IPS-18a (cell line): ENCODE measurements around the gene FRYL.

Source experiments
- H3K27ac ChIP-seq: one replicate; pipeline ENCODE4 v1.5.1; 2013; ENCODE audit warnings: low read length
- H3K27me3 ChIP-seq: one replicate; pipeline ENCODE4 v1.6.1; 2013; ENCODE audit warnings: mild to moderate bottlenecking, low read length; ENCODE audit not compliant: control insufficient read depth, insufficient read depth
- H3K36me3 ChIP-seq: one replicate; pipeline ENCODE4 v1.6.1; 2013; ENCODE audit warnings: low read depth, low read length; ENCODE audit not compliant: control insufficient read depth
- H3K4me1 ChIP-seq: one replicate; pipeline ENCODE4 v1.6.1; 2013; ENCODE audit warnings: low read depth, low read length; ENCODE audit not compliant: control insufficient read depth
- H3K4me3 ChIP-seq: one replicate; pipeline ENCODE4 v1.5.1; 2013; ENCODE audit warnings: low read length
- H3K9ac ChIP-seq: one replicate; pipeline ENCODE4 v1.6.1; 2013; ENCODE audit warnings: mild to moderate bottlenecking, low read length, moderate library complexity
- H3K9me3 ChIP-seq: one replicate; pipeline ENCODE4 v1.6.1; 2013; ENCODE audit warnings: low read depth, low read length; ENCODE audit not compliant: control insufficient read depth

The FRYL gene

DNA sequence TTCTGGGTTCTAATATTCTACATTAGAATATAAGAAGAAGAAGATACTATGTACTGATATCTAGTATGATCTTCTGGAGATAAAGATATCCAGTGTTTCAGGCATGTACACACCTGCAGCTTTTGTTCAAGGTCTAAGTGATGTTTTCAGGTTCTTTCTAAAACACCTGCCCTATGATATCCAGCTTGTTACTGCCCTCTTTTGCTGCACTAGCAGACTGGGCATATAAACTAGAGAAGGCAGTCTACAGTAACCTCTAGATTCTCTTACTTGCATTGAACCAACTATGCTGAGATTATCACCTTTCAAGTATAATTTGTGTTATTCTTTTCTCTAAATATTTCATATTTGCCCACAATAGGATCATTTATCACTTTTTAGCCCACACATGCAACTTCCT is 1.9 kb upstream of the FRYL start:
- H3K9me3 ChIP-seq: no peaks in the 10 kb centered on the region
- H3K36me3 ChIP-seq: no peaks in the 10 kb centered on the region
- no peak overlapping the region for H3K9ac ChIP-seq
- no peak overlapping the region for H3K4me3 ChIP-seq
- no peaks in the 10 kb centered on the region for H3K27me3 ChIP-seq
- H3K4me1 ChIP-seq: peaks cover 16% of the 10 kb centered on the region
- no peak overlapping the region for H3K27ac ChIP-seq

DNA sequence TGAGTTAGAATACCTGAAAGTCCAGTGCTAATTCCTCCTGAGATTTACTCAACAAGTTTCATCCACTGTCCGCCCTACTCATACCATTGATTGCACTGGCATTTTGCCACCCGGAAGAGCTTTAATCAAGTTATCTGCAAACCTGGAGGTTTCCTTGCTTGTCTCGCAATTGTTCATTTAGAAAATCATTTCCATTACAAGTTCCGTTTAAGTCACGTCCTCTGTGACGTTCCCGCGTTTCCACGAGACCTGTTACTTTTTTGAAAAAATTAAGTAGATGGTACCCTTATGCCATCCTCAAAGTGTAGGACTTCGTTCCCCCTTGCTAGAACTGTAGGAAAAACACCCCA is 761 bp upstream of the FRYL start:
- peak overlapping the region; percentile 83 for H3K4me3 ChIP-seq
- peaks cover 23% of the 10 kb centered on the region for H3K4me1 ChIP-seq
- H3K27me3 ChIP-seq: no peaks in the 10 kb centered on the region
- H3K9me3 ChIP-seq: no peaks in the 10 kb centered on the region
- peak overlapping the region; percentile 56 for H3K9ac ChIP-seq
- peak overlapping the region; percentile 11 for H3K27ac ChIP-seq
- no peaks in the 10 kb centered on the region for H3K36me3 ChIP-seq

DNA sequence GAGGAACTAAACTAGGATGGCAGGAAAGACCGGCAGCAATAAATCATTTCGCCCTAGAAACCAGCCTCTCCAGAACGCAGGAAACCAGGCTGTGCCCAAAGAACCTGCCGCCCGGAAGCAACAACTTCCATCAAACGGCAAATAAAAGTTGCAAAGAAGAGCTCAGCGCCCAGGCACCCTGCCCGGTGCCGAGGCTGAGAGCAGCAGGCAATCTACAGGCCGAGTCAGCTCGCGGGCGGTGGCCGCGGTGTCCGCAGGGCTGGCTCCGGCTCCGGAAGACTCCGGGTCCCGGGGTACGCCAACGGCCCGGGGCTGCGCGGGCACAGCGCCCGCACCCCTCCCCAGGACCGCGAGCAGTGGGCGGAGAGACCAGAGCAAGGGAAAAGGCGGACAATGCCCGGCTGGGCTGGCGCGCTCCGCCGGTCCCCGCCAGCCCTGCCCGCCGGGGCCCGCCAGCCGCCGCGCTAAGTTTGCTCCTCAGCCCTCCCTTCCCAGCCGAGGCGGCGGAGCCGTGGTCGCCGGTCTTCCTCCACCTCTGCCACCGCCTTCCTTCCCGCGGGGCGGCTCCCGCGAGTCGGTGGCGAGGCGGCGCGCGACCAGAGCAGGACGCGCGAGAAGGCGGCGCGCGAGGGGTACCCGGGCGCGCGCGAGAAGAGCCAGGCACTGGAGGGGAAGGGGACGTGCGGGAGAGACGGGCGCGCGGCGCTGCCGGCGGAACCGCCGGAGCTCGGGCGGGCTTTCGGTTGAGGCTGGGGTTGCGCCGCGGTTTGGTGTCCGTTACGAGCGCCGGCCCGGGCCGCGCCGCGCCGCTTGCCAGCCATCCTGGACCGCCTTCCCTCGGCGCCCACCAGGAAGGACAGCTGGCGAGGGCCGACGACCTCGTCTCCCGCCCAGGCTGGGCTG is 733 bp downstream of the FRYL start:
- no peaks in the 10 kb centered on the region for H3K9me3 ChIP-seq
- peak overlapping the region; percentile 83 for H3K4me3 ChIP-seq
- H3K4me1 ChIP-seq: peaks cover 24% of the 10 kb centered on the region
- H3K27ac ChIP-seq: no peak overlapping the region
- H3K36me3 ChIP-seq: no peaks in the 10 kb centered on the region
- peak overlapping the region; percentile 61 for H3K9ac ChIP-seq
- H3K27me3 ChIP-seq: no peaks in the 10 kb centered on the region

GRCh38 chr4:48778431-48779094 is 1.5 kb downstream of the FRYL start:
- Histone ChIP-seq H3K27me3 (no peaks in the 10 kb centered on the region), H3K9ac (peak overlapping the region; percentile 61), H3K36me3 (no peaks in the 10 kb centered on the region), H3K4me1 (peaks cover 24% of the 10 kb centered on the region), H3K9me3 (no peaks in the 10 kb centered on the region), H3K4me3 (peak overlapping the region; percentile 83), H3K27ac (no peak overlapping the region)

DNA sequence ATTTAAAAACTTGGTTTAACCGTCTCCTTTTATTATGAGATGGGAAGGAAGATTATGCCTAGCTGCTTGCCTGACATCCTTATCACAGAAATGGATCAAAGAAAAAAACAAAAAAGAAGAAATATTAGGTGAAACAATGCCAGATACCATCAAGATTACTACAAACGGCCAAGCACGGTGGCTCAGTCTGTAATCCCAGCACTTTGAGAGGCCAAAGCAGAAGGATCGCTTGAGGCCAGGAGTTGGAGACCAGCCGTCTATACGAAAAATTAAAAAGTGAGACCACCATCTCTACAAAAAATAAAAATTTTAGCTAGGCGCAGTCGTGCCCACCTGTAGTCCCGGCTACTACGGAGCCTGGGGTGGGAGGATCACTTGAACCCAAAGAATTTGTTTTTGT is 2.3 kb downstream of the FRYL start:
- no peaks in the 10 kb centered on the region for H3K27me3 ChIP-seq
- H3K4me3 ChIP-seq: peak overlapping the region; percentile 83
- no peaks in the 10 kb centered on the region for H3K36me3 ChIP-seq
- peak overlapping the region; percentile 61 for H3K9ac ChIP-seq
- peaks cover 24% of the 10 kb centered on the region for H3K4me1 ChIP-seq
- no peaks in the 10 kb centered on the region for H3K9me3 ChIP-seq
- no peak overlapping the region for H3K27ac ChIP-seq

- H3K9ac ChIP-seq: no peak overlapping the region
- H3K36me3 ChIP-seq: no peaks in the 10 kb centered on the region
- no peaks in the 10 kb centered on the region for H3K27me3 ChIP-seq
- H3K4me3 ChIP-seq: no peak overlapping the region
- H3K27ac ChIP-seq: no peak overlapping the region
- H3K4me1 ChIP-seq: peaks cover 20% of the 10 kb centered on the region
- no peaks in the 10 kb centered on the region for H3K9me3 ChIP-seq
These were observed 5.0 kb downstream of the FRYL start for GRCh38 chr4:48774760-48775710.

- Histone ChIP-seq H3K9me3 (no peaks in the 10 kb centered on the region), H3K4me1 (peaks cover 12% of the 10 kb centered on the region), H3K27me3 (no peaks in the 10 kb centered on the region), H3K27ac (no peak overlapping the region), H3K9ac (no peak overlapping the region), H3K36me3 (no peaks in the 10 kb centered on the region), H3K4me3 (no peak overlapping the region)
These were observed 7.5 kb downstream of the FRYL start for GRCh38 chr4:48772556-48772955.

DNA sequence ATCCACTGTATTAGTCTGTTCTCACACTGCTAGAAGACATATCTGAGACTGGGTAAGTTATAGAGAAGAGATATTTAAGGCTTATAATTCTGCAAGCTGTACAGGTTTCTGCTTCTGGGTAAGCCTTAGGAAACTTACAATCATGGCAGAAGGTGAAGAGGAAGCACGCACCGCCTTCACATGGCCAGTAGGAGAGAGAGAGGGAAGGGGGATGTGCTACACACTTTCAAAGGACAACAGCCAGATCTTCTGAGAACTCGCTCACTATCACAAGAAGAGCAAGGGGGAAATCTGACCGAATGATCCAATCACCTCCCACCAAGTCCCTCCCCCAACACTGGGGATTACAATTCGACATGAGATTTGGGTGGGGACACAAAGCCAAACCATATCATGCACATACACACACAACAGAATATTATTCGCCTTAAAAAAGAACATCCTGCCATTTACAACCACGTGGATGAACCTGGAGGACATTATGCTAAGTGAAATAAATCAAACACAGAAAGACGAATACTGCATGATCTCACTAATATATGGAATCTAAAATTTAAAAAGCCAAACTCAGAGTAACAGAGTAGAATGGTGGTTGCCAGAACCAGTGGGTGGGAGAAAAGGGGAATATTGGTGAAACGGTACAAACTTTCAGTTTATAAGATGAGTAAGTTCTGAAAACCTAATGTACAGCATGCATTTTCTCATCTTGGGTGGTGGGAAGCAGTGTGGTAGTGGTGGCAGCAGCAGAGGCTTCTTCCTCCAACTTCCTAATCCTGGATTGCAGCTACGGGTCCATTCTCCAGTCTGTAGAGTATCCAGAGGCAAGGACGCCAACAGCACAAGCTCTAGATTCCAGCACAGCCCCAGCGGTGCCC is 12.8 kb downstream of the FRYL start:
- no peak overlapping the region for H3K9ac ChIP-seq
- H3K9me3 ChIP-seq: no peaks in the 10 kb centered on the region
- H3K36me3 ChIP-seq: no peaks in the 10 kb centered on the region
- no peak overlapping the region for H3K27ac ChIP-seq
- H3K4me3 ChIP-seq: no peak overlapping the region
- no peaks in the 10 kb centered on the region for H3K4me1 ChIP-seq
- no peaks in the 10 kb centered on the region for H3K27me3 ChIP-seq

GRCh38 chr4:48766131-48766792 is 13.8 kb downstream of the FRYL start:
- no peak overlapping the region for H3K27ac ChIP-seq
- H3K27me3 ChIP-seq: no peaks in the 10 kb centered on the region
- H3K4me3 ChIP-seq: no peak overlapping the region
- H3K9ac ChIP-seq: no peak overlapping the region
- H3K36me3 ChIP-seq: no peaks in the 10 kb centered on the region
- no peaks in the 10 kb centered on the region for H3K4me1 ChIP-seq
- no peaks in the 10 kb centered on the region for H3K9me3 ChIP-seq

GRCh38 chr4:48762408-48762807 is 17.7 kb downstream of the FRYL start:
- H3K27ac ChIP-seq: no peak overlapping the region
- no peaks in the 10 kb centered on the region for H3K27me3 ChIP-seq
- H3K9me3 ChIP-seq: no peaks in the 10 kb centered on the region
- no peak overlapping the region for H3K9ac ChIP-seq
- no peaks in the 10 kb centered on the region for H3K36me3 ChIP-seq
- H3K4me3 ChIP-seq: no peak overlapping the region
- H3K4me1 ChIP-seq: no peaks in the 10 kb centered on the region
